ENCODE measurements around the gene ITGAX. TPM values are rescaled to one million over a fixed set of nuclear protein-coding genes. Genes with fewer than 3 reads are reported as not detected.
"Not testable (repeated sequence)": the region's sequence is repeated elsewhere in the genome, so short reads cannot be mapped to it uniquely, and the experiment has no call there.

The ITGAX gene
- total and polyA plus RNA-seq, 4 experiments from 2014 or later, result 0.09 to 6.3 (median 4.6) TPM; not detected in 1

GRCh38 chr16:31333686-31334649, 21.0 kb upstream of the ITGAX start:
- Mint-ChIP-seq H3K9me3 (peaks cover 0 to 3% (median under 1%) of the 10 kb centered on the region in 8 donors), H3K4me3 (peak overlapping the region in 1 of 8 donors; percentile 43), H3K36me3 (no peaks in the 10 kb centered on the region), H3K27me3 (peaks cover 19% of the 10 kb centered on the region in 2 donors), H3K27ac (peak overlapping the region in 1 of 7 donors; percentile 13), H3K4me1 (peaks cover 7 to 18% (median 14%) of the 10 kb centered on the region in 4 donors)
- H3K9me3 ChIP-seq (ENCODE audit: control insufficient read depth in 1 of 2, low read length in 2 of 2), result no peaks in the 10 kb centered on the region
- intact Hi-C loops (cut with micrococcal nuclease), result no loop called here
- no peak overlapping the region for H3K4me3 ChIP-seq (ENCODE audit: low read length in 2 of 2)
- H3K27me3 ChIP-seq (ENCODE audit: insufficient read depth, low read length), result no peaks in the 10 kb centered on the region
- peak; percentile 6 to 42 (median 22) for DNase-seq
- CTCF ChIA-PET (ENCODE audit: partially characterized antibody), result interaction anchor here (0.6 to 1.4 kb wide), 3 partner anchors 10 to 459 kb away, joined by 3 to 4 read pairs (median 3); no protein-coding TSS in a partner anchor
- peaks cover 4% of the 10 kb centered on the region for H3K4me1 ChIP-seq (ENCODE audit: insufficient read depth, low read length)
- H3K36me3 ChIP-seq (ENCODE audit: insufficient read depth, low read length), result no peaks in the 10 kb centered on the region
- POLR2A ChIA-PET (ENCODE audit: partially characterized antibody), result no interaction called here
- H3K27ac ChIP-seq (ENCODE audit: low read depth, low read length), result no peak overlapping the region

- no peaks in the 10 kb centered on the region for H3K9me3 ChIP-seq (ENCODE audit: control insufficient read depth in 1 of 2, low read length in 2 of 2)
- H3K36me3 Mint-ChIP-seq, result no peaks in the 10 kb centered on the region
- no peak overlapping the region for H3K27ac ChIP-seq (ENCODE audit: low read depth, low read length)
- ChIA-PET POLR2A (ENCODE audit: partially characterized antibody) (no interaction called here), CTCF (ENCODE audit: partially characterized antibody) (no interaction called here)
- H3K4me1 Mint-ChIP-seq, result peaks cover 7 to 18% (median 15%) of the 10 kb centered on the region in 4 donors
- no peak for DNase-seq
- peaks cover 19 to 21% of the 10 kb centered on the region in 2 donors for H3K27me3 Mint-ChIP-seq
- H3K4me1 ChIP-seq (ENCODE audit: insufficient read depth, low read length), result peaks cover 4% of the 10 kb centered on the region
- H3K27me3 ChIP-seq (ENCODE audit: insufficient read depth, low read length), result no peaks in the 10 kb centered on the region
- H3K4me3 Mint-ChIP-seq, result no peak overlapping the region
- H3K4me3 ChIP-seq (ENCODE audit: low read length in 2 of 2), result no peak overlapping the region
- intact Hi-C loops (cut with micrococcal nuclease), result no loop called here
- peak overlapping the region in 1 of 7 donors; percentile 42 for H3K27ac Mint-ChIP-seq
- H3K9me3 Mint-ChIP-seq, result peaks cover 0 to 4% (median 1%) of the 10 kb centered on the region in 8 donors
- no peaks in the 10 kb centered on the region for H3K36me3 ChIP-seq (ENCODE audit: insufficient read depth, low read length)
Measured at GRCh38 chr16:31334934-31335333, 20.0 kb upstream of the ITGAX start.

GRCh38 chr16:31335431-31335830, 19.5 kb upstream of the ITGAX start:
- no peak for DNase-seq
- H3K4me1 ChIP-seq (ENCODE audit: insufficient read depth, low read length), result peaks cover 4% of the 10 kb centered on the region

GRCh38 chr16:31338166-31338685, 16.8 kb upstream of the ITGAX start:
- CTCF ChIA-PET (ENCODE audit: partially characterized antibody); intact Hi-C loops (cut with micrococcal nuclease): not testable (repeated sequence)

More at GRCh38 chr16:31335431-31335830, 19.5 kb upstream of the ITGAX start:
- Histone ChIP-seq H3K27ac (ENCODE audit: low read depth, low read length) (no peak overlapping the region), H3K36me3 (ENCODE audit: insufficient read depth, low read length) (no peaks in the 10 kb centered on the region), H3K9me3 (ENCODE audit: control insufficient read depth in 1 of 2, low read length in 2 of 2) (no peaks in the 10 kb centered on the region), H3K27me3 (ENCODE audit: insufficient read depth, low read length) (no peaks in the 10 kb centered on the region), H3K4me3 (ENCODE audit: low read length in 2 of 2) (no peak overlapping the region)
- ChIA-PET POLR2A (ENCODE audit: partially characterized antibody) (no interaction called here), CTCF (ENCODE audit: partially characterized antibody) (no interaction called here)
- Mint-ChIP-seq H3K4me1 (peaks cover 7 to 17% (median 14%) of the 10 kb centered on the region in 4 donors), H3K36me3 (no peaks in the 10 kb centered on the region), H3K4me3 (no peak overlapping the region), H3K27me3 (peaks cover 19 to 20% of the 10 kb centered on the region in 2 donors), H3K27ac (no peak overlapping the region), H3K9me3 (peaks cover 0 to 4% (median 1%) of the 10 kb centered on the region in 8 donors)
- intact Hi-C loops (cut with micrococcal nuclease), result no loop called here

GRCh38 chr16:31344712-31345111, 10.3 kb upstream of the ITGAX start:
- H3K27ac ChIP-seq (ENCODE audit: low read depth, low read length), result no peak overlapping the region
- ChIA-PET CTCF (ENCODE audit: partially characterized antibody) (no interaction called here), POLR2A (ENCODE audit: partially characterized antibody) (no interaction called here)
- intact Hi-C loops (cut with micrococcal nuclease), result no loop called here
- peaks cover 0 to 5% (median under 1%) of the 10 kb centered on the region in 8 donors for H3K9me3 Mint-ChIP-seq
- peak overlapping the region in 1 of 8 donors; percentile 7 for H3K4me3 Mint-ChIP-seq
- peaks cover 0 to 6% (median 3%) of the 10 kb centered on the region in 4 donors for H3K4me1 Mint-ChIP-seq
- H3K4me3 ChIP-seq (ENCODE audit: low read length in 2 of 2), result no peak overlapping the region
- H3K36me3 ChIP-seq (ENCODE audit: insufficient read depth, low read length), result no peaks in the 10 kb centered on the region
- H3K36me3 Mint-ChIP-seq, result no peaks in the 10 kb centered on the region
- H3K4me1 ChIP-seq (ENCODE audit: insufficient read depth, low read length), result no peaks in the 10 kb centered on the region
- no peak for DNase-seq
- no peak overlapping the region for H3K27ac Mint-ChIP-seq
- H3K27me3 Mint-ChIP-seq, result peaks cover 2 to 10% of the 10 kb centered on the region in 2 donors
- H3K27me3 ChIP-seq (ENCODE audit: insufficient read depth, low read length), result no peaks in the 10 kb centered on the region
- H3K9me3 ChIP-seq (ENCODE audit: control insufficient read depth in 1 of 2, low read length in 2 of 2), result no peaks in the 10 kb centered on the region

More at GRCh38 chr16:31338166-31338685, 16.8 kb upstream of the ITGAX start:
- H3K4me1 Mint-ChIP-seq; H3K36me3 ChIP-seq (ENCODE audit: insufficient read depth, low read length); POLR2A ChIA-PET (ENCODE audit: partially characterized antibody); H3K9me3 Mint-ChIP-seq; H3K4me3 ChIP-seq (ENCODE audit: low read length in 2 of 2); H3K9me3 ChIP-seq (ENCODE audit: control insufficient read depth in 1 of 2, low read length in 2 of 2); H3K4me3 Mint-ChIP-seq; H3K27ac Mint-ChIP-seq; DNase-seq; H3K4me1 ChIP-seq (ENCODE audit: insufficient read depth, low read length); H3K27me3 ChIP-seq (ENCODE audit: insufficient read depth, low read length); H3K27me3 Mint-ChIP-seq; H3K27ac ChIP-seq (ENCODE audit: low read depth, low read length); H3K36me3 Mint-ChIP-seq: not testable (repeated sequence)

- H3K4me3 ChIP-seq (ENCODE audit: low read length in 2 of 2), result no peak overlapping the region
- ChIA-PET POLR2A (ENCODE audit: partially characterized antibody) (no interaction called here), CTCF (ENCODE audit: partially characterized antibody) (no interaction called here)
- H3K36me3 ChIP-seq (ENCODE audit: insufficient read depth, low read length), result no peaks in the 10 kb centered on the region
- no peak overlapping the region for H3K27ac ChIP-seq (ENCODE audit: low read depth, low read length)
- DNase-seq, result no peak
- Mint-ChIP-seq H3K27me3 (peaks cover 4 to 14% of the 10 kb centered on the region in 2 donors), H3K27ac (no peak overlapping the region), H3K36me3 (no peaks in the 10 kb centered on the region), H3K9me3 (peaks cover 0 to 4% (median under 1%) of the 10 kb centered on the region in 8 donors), H3K4me3 (no peak overlapping the region), H3K4me1 (peaks cover 0 to 6% (median 3%) of the 10 kb centered on the region in 4 donors)
- H3K4me1 ChIP-seq (ENCODE audit: insufficient read depth, low read length), result no peaks in the 10 kb centered on the region
- intact Hi-C loops (cut with micrococcal nuclease), result no loop called here
- H3K9me3 ChIP-seq (ENCODE audit: control insufficient read depth in 1 of 2, low read length in 2 of 2), result no peaks in the 10 kb centered on the region
- no peaks in the 10 kb centered on the region for H3K27me3 ChIP-seq (ENCODE audit: insufficient read depth, low read length)
Measured at GRCh38 chr16:31347445-31347844, 7.5 kb upstream of the ITGAX start.

- Histone ChIP-seq H3K27me3 (ENCODE audit: insufficient read depth, low read length) (no peaks in the 10 kb centered on the region), H3K27ac (ENCODE audit: low read depth, low read length) (no peak overlapping the region), H3K9me3 (ENCODE audit: control insufficient read depth in 1 of 2, low read length in 2 of 2) (no peaks in the 10 kb centered on the region), H3K4me1 (ENCODE audit: insufficient read depth, low read length) (no peaks in the 10 kb centered on the region), H3K36me3 (ENCODE audit: insufficient read depth, low read length) (no peaks in the 10 kb centered on the region), H3K4me3 (ENCODE audit: low read length in 2 of 2) (no peak overlapping the region)
- ChIA-PET POLR2A (ENCODE audit: partially characterized antibody) (no interaction called here), CTCF (ENCODE audit: partially characterized antibody) (no interaction called here)
- Mint-ChIP-seq H3K27me3 (peaks cover 8 to 16% of the 10 kb centered on the region in 2 donors), H3K4me1 (peaks cover 0 to 6% (median 4%) of the 10 kb centered on the region in 4 donors), H3K4me3 (no peak overlapping the region), H3K9me3 (peaks cover 0 to 2% (median 0%) of the 10 kb centered on the region in 8 donors), H3K36me3 (no peaks in the 10 kb centered on the region), H3K27ac (peak overlapping the region in 1 of 7 donors; percentile 14)
- no peak for DNase-seq
- intact Hi-C loops (cut with micrococcal nuclease), result no loop called here
Measured at GRCh38 chr16:31348579-31348978, 6.4 kb upstream of the ITGAX start.
